HepG2 (cell line): ENCODE results near the gene PRMT7. TPM values are rescaled to one million over a fixed set of nuclear protein-coding genes. Genes with fewer than 3 reads are reported as not detected.

Experiments used
- GLMP ChIP-seq: sonication (generic); formaldehyde crosslinking; IDR thresholded peaks from 2 replicates; pipeline ENCODE4 v1.9.0; 2021; ENCODE audit warnings: missing genetic modification reagents, mild to moderate bottlenecking, borderline replicate concordance
- HOMEZ ChIP-seq: IDR thresholded peaks from 2 replicates; pipeline ENCODE4 v1.6.1; 2016; ENCODE audit warnings: low read depth
- KDM4B ChIP-seq: sonication (generic); formaldehyde crosslinking; IDR thresholded peaks from 2 replicates; pipeline ENCODE4 v1.4.0; 2020; ENCODE audit warnings: missing genetic modification reagents
- KLF12 ChIP-seq: sonication (generic); formaldehyde crosslinking; IDR thresholded peaks from 2 replicates; pipeline ENCODE4 v1.4.0; 2020; ENCODE audit warnings: missing genetic modification reagents, borderline replicate concordance
- MED13 ChIP-seq: sonication (generic); formaldehyde crosslinking; IDR thresholded peaks from 2 replicates; pipeline ENCODE4 v1.5.0; 2020; ENCODE audit warnings: missing genetic modification reagents
- NCOR1 ChIP-seq: fragments of 200-600 bp; sonication (generic); IDR thresholded peaks from 2 replicates; pipeline ENCODE4 v1.7.0; 2017; ENCODE audit warnings: antibody characterized with exemption, low read length, borderline replicate concordance
- NFATC3 ChIP-seq: sonication (generic); formaldehyde crosslinking; IDR thresholded peaks from 2 replicates; pipeline ENCODE4 v1.5.1; 2020; ENCODE audit warnings: mild to moderate bottlenecking, missing genetic modification reagents
- PAF1 ChIP-seq: IDR thresholded peaks from 2 replicates; pipeline ENCODE4 v1.6.1; 2016; ENCODE audit warnings: missing genetic modification reagents, missing compliant biosample characterization
- SMAD1 ChIP-seq: sonication (generic); formaldehyde crosslinking; IDR thresholded peaks from 2 replicates; pipeline ENCODE4 v1.4.0; 2020; ENCODE audit warnings: missing genetic modification reagents, low read depth, mild to moderate bottlenecking, borderline replicate concordance
- TEF ChIP-seq: sonication (generic); formaldehyde crosslinking; IDR thresholded peaks from 2 replicates; pipeline ENCODE4 v1.5.0; 2020; ENCODE audit warnings: missing genetic modification reagents
- ZBTB1 ChIP-seq: sonication (generic); formaldehyde crosslinking; IDR thresholded peaks from 2 replicates; pipeline ENCODE4 v1.4.0; 2020; ENCODE audit warnings: missing genetic modification reagents, borderline replicate concordance
- ZBTB14 ChIP-seq: sonication (generic); formaldehyde crosslinking; IDR thresholded peaks from 2 replicates; pipeline ENCODE4 v1.4.0; 2020; ENCODE audit warnings: missing genetic modification reagents
- ZFP36L1 ChIP-seq: sonication (generic); formaldehyde crosslinking; IDR thresholded peaks from 2 replicates; pipeline ENCODE4 v1.8.0; 2022; ENCODE audit warnings: mild to moderate bottlenecking, missing genetic modification reagents, moderate library complexity
- ZNF143 ChIP-seq: sonication (generic); formaldehyde crosslinking; IDR thresholded peaks from 2 replicates; pipeline ENCODE4 v1.4.0; 2020; ENCODE audit warnings: missing genetic modification reagents
- ZNF225 ChIP-seq: sonication (generic); formaldehyde crosslinking; IDR thresholded peaks from 2 replicates; pipeline ENCODE4 v1.4.0; 2020; ENCODE audit warnings: mild to moderate bottlenecking, missing genetic modification reagents
- ZNF276 ChIP-seq: sonication (generic); formaldehyde crosslinking; IDR thresholded peaks from 2 replicates; pipeline ENCODE4 v1.4.0; 2020; ENCODE audit warnings: mild to moderate bottlenecking, low read depth, missing genetic modification reagents
- ZNF432 ChIP-seq: sonication (generic); formaldehyde crosslinking; IDR thresholded peaks from 2 replicates; pipeline ENCODE4 v1.5.0; 2020; ENCODE audit warnings: missing genetic modification reagents, mild to moderate bottlenecking, borderline replicate concordance
- ZNF496 ChIP-seq: sonication (generic); formaldehyde crosslinking; IDR thresholded peaks from 2 replicates; pipeline ENCODE4 v1.8.1; 2023; ENCODE audit warnings: mild to moderate bottlenecking, moderate library complexity, missing genetic modification reagents; ENCODE audit not compliant: insufficient replicate concordance
- ZNF607 ChIP-seq: sonication (generic); formaldehyde crosslinking; IDR thresholded peaks from 2 replicates; pipeline ENCODE4 v1.5.1; 2020; ENCODE audit warnings: missing genetic modification reagents, mild to moderate bottlenecking, borderline replicate concordance
- ZNF7 ChIP-seq: IDR thresholded peaks from 2 replicates; pipeline ENCODE4 v1.6.1; 2016; ENCODE audit warnings: missing biosample characterization, missing genetic modification reagents
- ZSCAN5A ChIP-seq: sonication (generic); formaldehyde crosslinking; IDR thresholded peaks from 2 replicates; pipeline ENCODE4 v1.8.0; 2022; ENCODE audit warnings: mild to moderate bottlenecking, missing genetic modification reagents, borderline replicate concordance
- polyA plus RNA-seq, 8 experiments: library from polyadenylated mRNA; depleted of rRNA in 3 of 8; stranded (reverse) in 7 of 8; unstranded in 1 of 8; fragments of >200 nt; fragmentation: Illumina TruSeq in 4 of 8; extraction: Trizol in 4 of 8; gene quantifications; 2 replicates each; pipeline versions ENCODE4 v1.2.1 to v1.2.3, GENCODE V29; 2011 to 2016; ENCODE audit warnings: low read depth in 4 of 8, missing spikeins in 1 of 8, mixed read lengths in 1 of 8; ENCODE audit not compliant: insufficient read depth in 1 of 8
- total RNA-seq, 5 experiments: library from RNA; depleted of rRNA; stranded (reverse); fragments of >200 nt; fragmentation: Illumina TruSeq; extraction: Trizol; gene quantifications; 2 replicates each; pipeline ENCODE4 v1.2.3, GENCODE V29; 2016; ENCODE audit warnings: low read depth in 1 of 5

The PRMT7 gene
- total and polyA plus RNA-seq, 2 of the 13 experiments (the other 11 are each of a cell fraction or from before 2014, with no cell fraction given), result 47.5 to 55.0 TPM

- TF ChIP-seq ZNF276 (CRISPR knock-in tag), result no peak
- peak; percentile 38 for TF ChIP-seq ZBTB14
- TF ChIP-seq GLMP (CRISPR knock-in tag), result no peak
- no peak for TF ChIP-seq ZNF7 (CRISPR knock-in tag)
- no peak for TF ChIP-seq NFATC3
- TF ChIP-seq MED13, result no peak
- TF ChIP-seq SMAD1 (CRISPR knock-in tag), result no peak
- TF ChIP-seq KDM4B (CRISPR knock-in tag), result no peak; the same call in 1 of the 2 replicates
- no peak; the same call in 1 of the 2 replicates for TF ChIP-seq ZNF143
- TF ChIP-seq TEF, result no peak
- TF ChIP-seq ZSCAN5A, result no peak; the same call in 1 of the 2 replicates
- no peak; the same call in 1 of the 2 replicates for TF ChIP-seq HOMEZ (CRISPR knock-in tag)
- TF ChIP-seq KLF12 (CRISPR knock-in tag), result 0 out of 2 replicates have a peak, but pooled peaks have one; percentile 12
- peak; percentile 72; the same call in 1 of the 2 replicates for TF ChIP-seq ZNF225
- no peak for TF ChIP-seq ZFP36L1
- TF ChIP-seq ZNF496, result no peak
- peak; percentile 78 for TF ChIP-seq ZNF607 (CRISPR knock-in tag)
- no peak for TF ChIP-seq ZNF432 (CRISPR knock-in tag)
- TF ChIP-seq ZBTB1 (CRISPR knock-in tag), result no peak
- TF ChIP-seq NCOR1, result no peak
- TF ChIP-seq PAF1 (CRISPR knock-in tag), result no peak
Measured at GRCh38 chr16:68264128-68265077, 46.4 kb upstream of the PRMT7 start, which contains the start of gene SLC7A6 (continued).
